PFSK-1 (cell line): Measurements from ENCODE around the gene ERGIC1.

Experiments used
- TAF1 ChIP-seq: IDR thresholded peaks from 2 replicates; pipeline ENCODE4 v1.6.1; 2012; ENCODE audit warnings: low read length, control low read depth, borderline replicate concordance; ENCODE audit not compliant: insufficient read depth
- TF ChIP-seq, protein P1 (sequence below), 2 experiments: IDR thresholded peaks; 2 replicates each; pipeline versions ENCODE4 v1.6.1 to v1.8.0; 2011 to 2012; ENCODE audit warnings: low read depth in 2 of 2, low read length in 2 of 2, control low read depth in 1 of 2, inconsistent platforms in 1 of 2, mild to moderate bottlenecking in 1 of 2, moderate library complexity in 1 of 2; ENCODE audit not compliant: insufficient read depth in 1 of 2

DNA sequence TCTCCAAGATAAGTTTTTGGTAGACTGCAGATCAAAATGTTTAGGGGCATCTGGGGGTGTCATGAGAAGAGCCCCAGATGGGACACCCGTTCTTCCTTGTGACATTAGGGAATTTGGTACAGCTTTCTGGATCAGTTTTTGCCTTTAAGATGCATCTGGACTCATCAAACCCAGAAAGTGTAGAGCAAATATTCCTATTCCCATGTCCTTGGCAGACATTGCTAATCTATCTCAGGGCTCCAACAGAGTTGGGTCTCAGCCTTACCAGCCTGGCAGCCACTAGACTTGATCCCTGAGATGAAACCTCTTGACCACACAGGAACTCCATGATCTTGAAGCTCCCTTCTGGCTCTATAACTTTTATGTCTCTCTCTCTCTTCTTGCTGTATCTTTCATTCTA, 35.6 kb downstream of the ERGIC1 start:
- TF ChIP-seq TAF1 = no peak
- TF ChIP-seq, protein P1, sequence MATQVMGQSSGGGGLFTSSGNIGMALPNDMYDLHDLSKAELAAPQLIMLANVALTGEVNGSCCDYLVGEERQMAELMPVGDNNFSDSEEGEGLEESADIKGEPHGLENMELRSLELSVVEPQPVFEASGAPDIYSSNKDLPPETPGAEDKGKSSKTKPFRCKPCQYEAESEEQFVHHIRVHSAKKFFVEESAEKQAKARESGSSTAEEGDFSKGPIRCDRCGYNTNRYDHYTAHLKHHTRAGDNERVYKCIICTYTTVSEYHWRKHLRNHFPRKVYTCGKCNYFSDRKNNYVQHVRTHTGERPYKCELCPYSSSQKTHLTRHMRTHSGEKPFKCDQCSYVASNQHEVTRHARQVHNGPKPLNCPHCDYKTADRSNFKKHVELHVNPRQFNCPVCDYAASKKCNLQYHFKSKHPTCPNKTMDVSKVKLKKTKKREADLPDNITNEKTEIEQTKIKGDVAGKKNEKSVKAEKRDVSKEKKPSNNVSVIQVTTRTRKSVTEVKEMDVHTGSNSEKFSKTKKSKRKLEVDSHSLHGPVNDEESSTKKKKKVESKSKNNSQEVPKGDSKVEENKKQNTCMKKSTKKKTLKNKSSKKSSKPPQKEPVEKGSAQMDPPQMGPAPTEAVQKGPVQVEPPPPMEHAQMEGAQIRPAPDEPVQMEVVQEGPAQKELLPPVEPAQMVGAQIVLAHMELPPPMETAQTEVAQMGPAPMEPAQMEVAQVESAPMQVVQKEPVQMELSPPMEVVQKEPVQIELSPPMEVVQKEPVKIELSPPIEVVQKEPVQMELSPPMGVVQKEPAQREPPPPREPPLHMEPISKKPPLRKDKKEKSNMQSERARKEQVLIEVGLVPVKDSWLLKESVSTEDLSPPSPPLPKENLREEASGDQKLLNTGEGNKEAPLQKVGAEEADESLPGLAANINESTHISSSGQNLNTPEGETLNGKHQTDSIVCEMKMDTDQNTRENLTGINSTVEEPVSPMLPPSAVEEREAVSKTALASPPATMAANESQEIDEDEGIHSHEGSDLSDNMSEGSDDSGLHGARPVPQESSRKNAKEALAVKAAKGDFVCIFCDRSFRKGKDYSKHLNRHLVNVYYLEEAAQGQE (IDR thresholded peaks at IDR 0.05; ENCODE audit: insufficient read depth in 1 of 2, low read depth in 2 of 2, low read length in 2 of 2) = no peak
